LNCaP clone FGC (cell line): ENCODE results near the gene C11orf24.
"Not testable (repeated sequence)": the region's sequence is repeated elsewhere in the genome, so short reads cannot be mapped to it uniquely, and the experiment has no call there.

Source experiments
- DNase-seq: peaks from one replicate; pipeline ENCODE4 v3.0.0-alpha.2; 2011; ENCODE audit warnings: low read depth
- H3K4me3 ChIP-seq: 2 replicates; pipeline ENCODE4 v1.5.1; 2011; ENCODE audit warnings: mild to moderate bottlenecking, low read depth, low read length, control low read depth
- CTCF ChIP-seq: IDR thresholded peaks from 2 replicates; pipeline ENCODE4 v1.5.1; 2012; ENCODE audit warnings: mild to moderate bottlenecking; ENCODE audit not compliant: control insufficient read depth, insufficient read depth; ENCODE audit errors: extremely low read depth

Gene C11orf24

GRCh38 chr11:68293708-68294107 lies 21.9 kb upstream of the C11orf24 start:
- H3K4me3 ChIP-seq: no peak overlapping the region
- no peak for TF ChIP-seq CTCF
- DNase-seq: no peak

GRCh38 chr11:68289456-68289855 lies 17.7 kb upstream of the C11orf24 start:
- DNase-seq: no peak
- no peak for TF ChIP-seq CTCF
- no peak overlapping the region for H3K4me3 ChIP-seq

DNA sequence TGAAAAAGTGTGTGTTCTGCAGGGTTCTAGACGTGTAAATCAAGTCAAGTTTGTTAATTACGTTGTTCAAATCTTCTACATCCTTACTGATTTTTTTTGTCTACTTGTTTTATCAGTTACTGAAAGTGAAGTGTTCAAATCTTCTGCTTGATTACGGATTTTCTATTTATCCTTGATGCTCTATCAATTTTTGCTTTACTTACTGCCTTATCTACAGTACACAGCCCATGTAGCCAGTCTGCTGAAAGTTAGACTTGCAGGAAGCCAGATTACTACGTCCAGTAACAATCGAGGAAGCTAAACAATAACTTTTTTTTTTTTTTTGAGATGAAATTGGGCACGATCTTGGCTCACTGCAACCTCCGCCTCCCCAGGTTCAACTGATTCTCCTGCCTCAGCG lies 15.6 kb upstream of the C11orf24 start:
- no peak for TF ChIP-seq CTCF
- no peak for DNase-seq
- no peak overlapping the region for H3K4me3 ChIP-seq

DNA sequence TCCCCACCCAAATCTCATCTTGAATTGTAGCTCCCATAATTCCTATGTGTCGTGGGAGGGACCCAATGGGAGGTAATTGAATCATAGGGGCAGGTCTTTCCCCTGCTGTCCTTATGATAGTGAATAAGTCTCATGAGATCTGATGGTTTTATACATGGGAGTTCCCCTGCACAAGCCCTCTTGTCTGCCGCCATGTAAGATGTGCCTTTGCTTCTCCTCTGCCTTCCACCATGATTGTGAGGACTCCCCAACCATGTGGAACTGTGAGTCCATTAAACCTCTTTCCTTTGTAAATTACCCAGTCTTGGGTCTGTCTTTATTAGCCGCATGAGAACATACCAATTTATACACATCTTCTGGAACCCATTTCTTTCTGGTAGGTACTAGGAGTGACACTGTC lies 12.8 kb upstream of the C11orf24 start:
- H3K4me3 ChIP-seq, DNase-seq: not testable (repeated sequence)

- no peak overlapping the region for H3K4me3 ChIP-seq
- DNase-seq: no peak
- no peak for TF ChIP-seq CTCF
Observed at GRCh38 chr11:68282861-68283230, 11.1 kb upstream of the C11orf24 start.

- no peak for DNase-seq
- no peak overlapping the region for H3K4me3 ChIP-seq
- no peak for TF ChIP-seq CTCF
Observed at GRCh38 chr11:68282141-68282860, 10.5 kb upstream of the C11orf24 start.

DNA sequence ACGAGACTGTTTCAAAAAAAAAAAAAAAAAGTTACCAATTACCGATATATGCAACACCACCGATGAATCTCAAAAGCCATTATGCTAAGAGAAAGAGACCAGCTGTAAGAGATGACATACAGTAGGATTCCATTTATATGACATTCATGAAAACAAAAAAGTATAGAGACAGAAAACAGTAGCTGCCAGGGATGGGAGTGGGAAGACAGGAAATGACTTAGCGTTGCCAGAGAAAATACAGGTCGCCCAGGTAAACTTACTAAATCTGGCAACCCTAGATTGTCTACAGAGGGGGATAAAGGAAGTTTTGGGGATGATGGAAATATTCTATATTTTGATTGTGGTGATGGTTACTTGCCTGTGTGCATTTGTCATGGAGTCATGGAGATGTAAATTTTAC lies 7.9 kb upstream of the C11orf24 start:
- no peak for TF ChIP-seq CTCF
- no peak overlapping the region for H3K4me3 ChIP-seq
- no peak for DNase-seq
